Right renal cortex interstitium (tissue), 3 donors: ENCODE results near the gene NARF. TPM values are rescaled to one million over a fixed set of nuclear protein-coding genes. Genes with fewer than 3 reads are reported as not detected.
A peak's percentile ranks its signal among the peaks of the same experiment; 100 is the strongest.

Experiments used
- DNase-seq, 3 donors: peaks; one replicate each; pipeline ENCODE4 v3.0.0-alpha.2; 2013; ENCODE audit warnings: low read depth in 3 of 3, low spot score in 2 of 3
- polyA plus RNA-seq, 3 donors: library from polyadenylated mRNA; unstranded; fragments of 120-200 nt; gene quantifications; one replicate each; pipeline ENCODE4 v1.2.1, GENCODE V29; 2013; ENCODE audit not compliant: insufficient read length in 3 of 3

NARF gene
- polyA plus RNA-seq, 3 donors: 69.8 to 80.9 (median 79.2) TPM

DNA sequence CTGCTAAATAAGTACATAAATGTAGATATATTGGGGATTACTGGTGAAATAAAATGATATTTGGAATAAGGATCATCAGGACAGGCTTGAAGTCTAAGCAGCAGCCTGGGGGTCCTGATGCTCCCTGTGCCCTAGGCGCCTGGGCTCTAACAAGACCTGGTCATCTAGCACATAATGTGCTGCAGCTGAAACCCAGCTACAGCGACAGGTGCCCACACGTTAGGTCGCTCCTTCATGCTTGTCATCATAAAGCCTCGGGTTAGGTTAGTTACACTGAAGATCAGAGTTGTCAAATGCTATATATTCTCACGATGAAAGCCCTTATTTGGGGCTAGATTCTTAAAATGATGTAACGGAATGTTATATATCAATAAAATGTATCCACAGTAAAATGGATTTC is 11.5 kb downstream of the NARF start:
- DNase-seq: no peak

DNA sequence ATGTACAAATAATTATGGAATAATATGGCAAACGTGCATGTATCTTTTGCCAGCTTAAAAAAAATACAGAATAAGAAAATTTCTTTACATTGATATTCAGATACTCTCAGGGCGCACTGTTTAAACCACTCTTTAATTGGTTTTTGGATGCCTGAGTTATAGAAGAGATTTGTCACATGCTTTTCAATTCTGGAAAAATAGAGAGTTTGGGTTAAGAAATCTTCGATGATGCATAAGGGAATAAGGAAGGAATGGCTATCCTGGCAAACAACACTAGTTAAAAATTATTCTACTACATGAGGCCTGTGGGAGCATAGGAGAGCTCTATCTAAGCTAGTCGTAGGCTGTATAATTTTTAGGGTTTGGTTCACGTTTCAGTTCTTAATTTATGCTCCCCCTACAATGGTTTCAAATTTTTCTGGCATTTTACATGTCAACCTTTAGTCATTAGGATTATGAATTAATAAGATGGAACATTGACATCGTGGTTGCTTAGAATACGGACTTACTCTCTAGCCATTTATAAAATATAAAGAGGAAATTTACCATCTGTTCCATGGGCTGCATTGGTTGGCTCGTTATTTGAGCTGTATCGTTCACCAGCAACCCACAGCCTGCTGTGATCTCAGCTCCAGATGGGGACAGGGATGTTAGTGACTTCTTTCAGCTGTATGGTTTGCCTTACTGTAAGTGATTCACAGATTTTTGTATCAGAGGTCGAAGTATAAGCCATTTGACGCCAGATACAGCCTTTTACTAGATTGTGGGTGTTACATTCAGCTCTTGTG is 15.9 kb downstream of the NARF start:
- DNase-seq: no peak

DNA sequence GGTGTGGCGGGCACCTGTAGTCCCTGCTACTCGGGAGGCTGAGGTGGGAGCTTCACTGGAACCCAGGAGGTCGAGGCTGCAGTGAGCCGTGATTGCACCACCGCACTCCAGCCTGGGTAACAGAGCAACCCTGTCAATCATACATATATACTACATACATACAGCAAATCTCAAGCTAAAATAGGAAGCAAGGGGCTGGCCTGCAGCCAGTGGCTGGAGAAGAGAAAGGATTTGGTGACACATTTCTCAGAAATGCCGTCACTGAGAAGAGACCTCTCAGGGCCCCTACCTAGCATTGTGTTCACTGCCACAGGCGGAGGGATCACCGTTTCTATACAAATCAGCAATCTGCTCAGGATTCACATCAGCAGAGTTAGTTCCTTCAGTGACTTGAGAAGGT is 16.9 kb downstream of the NARF start:
- DNase-seq: no peak

DNA sequence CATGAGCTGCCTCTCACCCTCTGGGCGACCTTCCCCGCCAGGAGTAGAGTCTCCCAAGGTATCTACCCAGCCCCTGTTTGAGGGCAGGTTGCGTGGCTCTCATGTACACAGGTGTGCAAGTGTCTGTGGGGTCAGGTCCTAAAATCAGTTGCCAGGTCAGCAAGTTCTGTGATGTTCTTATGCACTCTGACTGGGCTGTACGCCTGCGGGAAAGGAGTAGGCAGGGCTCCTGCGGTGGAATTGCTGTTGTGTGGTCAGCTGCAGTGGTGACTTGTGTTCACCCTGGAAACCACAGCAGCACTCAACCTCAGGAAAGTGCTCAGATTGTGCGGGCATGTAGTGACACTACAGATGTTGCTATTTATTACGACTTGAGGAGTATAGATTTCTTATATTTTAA is 19.4 kb downstream of the NARF start:
- no peak for DNase-seq

DNA sequence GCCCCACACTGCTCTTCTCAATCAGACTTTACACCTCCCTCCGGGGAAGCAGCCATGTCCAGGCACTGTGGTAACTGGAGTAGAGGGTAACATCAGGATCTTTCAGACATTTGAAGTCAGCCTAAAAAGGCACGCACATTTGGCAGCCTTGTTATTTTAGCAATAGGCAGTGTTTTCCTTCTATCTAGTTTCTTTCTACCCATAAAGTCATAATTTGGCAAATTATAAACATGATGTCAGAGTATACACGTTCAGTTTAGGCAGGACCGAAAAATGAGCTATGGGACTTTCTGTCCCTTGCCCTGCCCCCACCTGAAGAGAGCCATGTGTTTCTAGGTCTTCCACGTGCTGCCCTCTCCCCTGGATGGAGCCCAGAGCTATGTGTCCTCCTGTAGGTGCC is 21.1 kb downstream of the NARF start:
- DNase-seq: no peak

DNA sequence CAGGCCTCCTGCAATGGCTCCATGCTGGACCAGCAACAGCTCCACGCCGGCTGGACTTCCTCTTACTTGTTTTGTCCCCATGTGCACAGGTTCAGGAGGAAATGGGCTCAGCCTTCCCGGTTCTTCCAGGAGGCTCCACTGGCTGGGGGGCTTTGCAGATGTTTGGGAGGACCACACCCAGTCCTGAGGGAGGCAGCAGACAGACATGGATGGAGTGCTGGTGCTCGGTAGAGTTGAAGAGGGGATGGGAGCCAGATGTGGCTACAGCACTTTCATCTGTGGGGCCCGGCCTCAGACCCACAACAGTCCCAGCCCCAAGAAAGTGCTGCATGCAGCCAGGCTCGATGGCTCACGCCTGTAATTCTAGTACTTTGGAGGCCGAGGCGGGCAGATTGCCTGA is 21.8 kb downstream of the NARF start:
- DNase-seq: no peak

DNA sequence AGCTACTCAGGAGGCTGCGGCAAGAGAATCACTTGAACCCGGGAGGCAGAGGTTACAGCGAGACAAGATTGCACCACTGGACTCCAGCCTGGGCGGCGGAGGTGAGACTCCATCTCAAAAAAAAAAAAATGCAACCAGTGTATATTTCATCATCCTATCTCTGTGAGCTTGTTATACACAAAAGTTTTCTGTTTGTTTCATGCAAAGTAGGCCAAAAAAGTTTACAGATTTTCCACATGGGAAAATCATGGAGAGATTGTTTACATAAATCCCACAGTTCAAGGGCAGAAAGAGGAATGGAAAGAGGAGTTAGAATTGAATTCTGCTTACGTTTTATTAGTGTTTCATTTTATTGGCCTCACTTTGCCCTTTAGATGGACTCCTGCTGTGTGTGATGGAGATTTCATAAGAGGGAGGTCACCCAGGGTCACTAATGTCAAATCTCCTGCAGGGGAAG is 24.7 kb downstream of the NARF start:
- DNase-seq: no peak

DNA sequence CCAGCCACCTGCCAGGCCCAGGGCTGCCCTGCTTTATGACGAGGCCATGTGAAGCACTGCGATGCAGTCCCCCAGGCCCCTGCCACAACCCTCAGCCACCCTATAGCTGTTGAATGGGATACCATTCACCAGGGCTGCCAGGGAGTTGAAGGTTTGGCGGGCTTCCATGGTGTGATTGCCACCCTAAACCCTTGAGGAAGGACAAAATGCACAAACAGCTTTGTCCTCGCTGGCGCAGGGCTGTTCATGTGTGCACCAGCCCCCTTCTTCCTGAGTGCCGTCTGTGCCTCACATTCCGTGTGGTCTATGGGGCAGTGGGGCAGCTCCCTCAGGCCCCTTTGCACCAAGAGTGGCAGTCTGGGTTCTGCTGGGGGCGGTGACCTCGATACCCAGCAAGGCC is 25.3 kb downstream of the NARF start:
- DNase-seq: no peak

DNA sequence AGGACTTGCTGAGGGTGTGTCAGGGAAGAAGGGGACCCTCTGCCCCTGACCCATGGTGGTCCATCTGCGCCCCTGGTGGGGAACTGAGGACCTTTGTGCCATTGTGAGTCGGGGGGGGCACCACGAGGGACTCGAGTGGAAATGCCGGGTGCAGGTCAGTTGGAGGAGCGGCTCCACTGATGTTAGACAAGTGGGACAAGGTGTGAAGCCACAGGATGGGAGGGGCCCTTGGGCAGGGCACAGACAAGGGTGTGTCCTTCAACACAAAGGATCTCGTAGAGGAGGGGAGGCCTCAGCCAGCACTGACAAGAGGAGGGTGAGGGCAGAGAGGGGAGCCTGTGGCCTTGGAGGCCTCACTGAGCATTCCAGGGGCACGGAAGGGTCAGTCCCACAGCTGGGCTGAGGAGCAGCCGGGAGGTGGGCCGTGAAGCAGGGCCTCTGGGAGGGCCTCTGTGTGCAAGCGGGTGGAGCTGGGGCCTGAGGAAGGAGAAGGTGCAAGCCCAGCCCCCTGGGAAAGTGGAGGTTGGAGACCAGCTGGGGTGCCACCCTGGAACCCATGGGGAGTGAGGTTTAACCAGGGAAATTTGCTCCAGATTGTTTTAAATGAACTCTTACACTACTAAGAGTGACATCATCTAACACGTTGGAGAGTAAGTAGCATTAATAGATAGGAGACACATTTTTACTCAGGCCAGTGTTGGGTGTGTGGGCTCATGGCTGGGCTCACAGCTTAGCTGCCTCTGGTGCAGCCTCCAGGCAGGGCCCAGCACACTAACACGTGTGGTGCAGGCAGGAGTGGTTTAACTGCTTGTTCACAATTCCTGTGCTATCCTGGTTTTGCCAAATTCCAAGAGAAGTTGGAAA is 27.9 kb downstream of the NARF start:
- DNase-seq: no peak

DNA sequence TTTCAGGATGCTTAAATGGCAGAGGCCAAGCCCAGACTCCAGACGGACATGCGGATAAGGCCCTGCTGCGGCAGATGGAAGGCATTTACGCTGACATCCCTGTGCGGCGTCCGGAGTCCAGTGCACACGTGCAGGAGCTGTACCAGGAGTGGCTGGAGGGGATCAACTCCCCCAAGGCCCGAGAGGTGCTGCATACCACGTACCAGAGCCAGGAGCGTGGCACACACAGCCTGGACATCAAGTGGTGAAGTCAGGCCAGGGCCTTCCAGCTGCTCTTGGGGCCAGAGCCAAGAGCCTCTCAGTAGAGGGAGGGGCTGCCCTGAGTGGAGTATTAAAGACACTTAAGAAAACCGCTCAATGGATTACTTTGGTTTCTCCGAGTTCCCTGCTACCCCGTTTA is 29.4 kb downstream of the NARF start:
- no peak for DNase-seq

DNA sequence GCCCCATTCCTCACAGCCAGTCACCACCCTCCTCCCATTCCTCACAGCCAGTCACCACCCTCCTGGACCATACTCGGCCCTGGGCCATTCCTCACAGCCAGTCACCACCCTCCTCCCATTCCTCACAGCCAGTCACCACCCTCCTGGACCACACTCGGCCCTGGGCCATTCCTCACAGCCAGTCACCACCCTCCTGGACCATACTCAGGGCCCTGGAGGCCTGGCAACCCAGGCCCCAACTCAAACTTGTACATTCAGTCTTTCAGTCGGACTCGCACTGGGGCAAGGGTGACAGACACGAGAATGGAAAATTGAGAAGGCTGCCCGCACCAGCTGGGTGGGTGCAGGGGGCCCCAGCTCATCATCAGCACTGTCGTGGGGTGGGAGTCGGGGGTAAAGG is 30.6 kb downstream of the NARF start:
- DNase-seq: no peak

DNA sequence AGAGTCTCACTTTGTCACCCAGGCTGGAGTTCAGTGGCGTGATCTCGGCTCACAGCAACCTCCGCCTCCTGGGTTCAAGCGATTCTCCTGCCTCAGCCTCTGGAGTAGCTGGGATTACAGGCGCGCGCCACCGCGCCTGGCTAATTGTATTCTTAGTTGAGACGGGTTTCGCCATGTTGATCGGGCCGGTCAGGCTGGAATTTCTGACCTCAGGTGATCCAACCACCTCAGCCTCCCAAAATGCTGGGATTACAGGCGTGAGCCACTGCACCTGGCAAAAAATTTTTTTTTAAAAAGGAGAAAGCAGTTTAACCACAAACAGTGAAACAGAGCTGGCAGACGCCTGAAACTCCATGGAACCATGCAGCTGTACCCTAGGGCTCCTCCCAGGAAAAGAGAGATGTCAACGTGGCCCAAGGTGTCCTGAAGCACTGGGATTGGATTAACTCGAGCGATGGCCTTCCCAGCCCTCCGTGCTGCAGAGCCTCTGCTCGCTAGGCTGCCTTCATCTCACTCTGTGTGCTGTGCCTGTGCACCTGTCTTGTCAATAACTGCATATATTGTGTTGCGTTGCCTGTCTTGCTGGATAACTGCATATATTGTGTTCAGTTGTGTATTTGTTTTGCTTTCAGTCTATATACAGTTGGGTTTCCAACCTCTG is 31.4 kb downstream of the NARF start:
- DNase-seq: no peak

DNA sequence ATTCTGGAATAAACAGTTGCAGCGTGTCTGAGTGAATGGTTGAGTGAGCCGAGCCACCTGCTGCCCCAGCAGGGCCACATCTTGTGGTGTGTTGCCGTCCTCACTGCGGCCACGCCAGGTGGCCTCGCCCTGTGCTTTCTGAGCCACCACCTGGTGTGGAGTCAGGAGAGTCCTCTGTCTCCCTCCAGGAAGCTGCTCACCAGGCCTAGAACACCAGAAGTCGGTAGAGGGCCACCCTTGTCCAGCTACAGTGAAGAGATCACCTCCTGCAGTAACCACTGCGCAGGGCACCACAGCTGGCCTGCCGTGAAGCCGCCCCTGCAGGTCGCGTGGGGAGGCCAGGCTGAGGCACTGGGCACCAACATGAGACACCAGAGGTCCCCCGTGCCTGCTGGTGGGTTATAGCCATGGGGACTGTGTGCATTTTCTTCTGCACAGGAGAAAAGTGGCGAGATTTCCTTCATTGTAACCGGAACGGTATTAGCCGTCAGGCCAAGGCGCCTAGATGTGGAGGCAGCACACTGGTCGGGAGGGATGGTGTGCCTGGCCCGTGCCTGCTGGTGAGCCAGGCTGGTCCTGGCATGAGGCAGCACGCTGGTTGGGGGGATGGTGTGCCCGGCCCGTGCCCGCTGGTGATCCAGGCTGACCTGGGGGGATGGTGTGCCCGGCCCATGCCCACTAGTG is 32.1 kb downstream of the NARF start:
- no peak for DNase-seq

DNA sequence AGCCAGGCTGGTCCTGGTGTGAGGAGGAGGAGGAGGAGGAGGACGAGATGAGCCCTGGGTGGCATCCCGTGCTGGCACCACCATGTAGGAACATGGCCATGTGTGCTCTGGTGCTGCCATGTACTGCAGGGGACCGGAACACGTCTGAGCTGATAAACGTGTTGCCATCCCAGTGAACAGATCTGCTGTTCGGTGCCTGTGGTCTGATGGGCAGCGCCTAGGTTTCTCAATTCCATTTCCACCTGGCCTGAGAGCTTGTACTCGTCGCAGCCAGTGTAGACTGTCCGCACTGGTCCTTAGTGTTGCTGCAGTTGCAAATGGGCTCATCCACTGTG is 32.6 kb downstream of the NARF start:
- DNase-seq: no peak

DNA sequence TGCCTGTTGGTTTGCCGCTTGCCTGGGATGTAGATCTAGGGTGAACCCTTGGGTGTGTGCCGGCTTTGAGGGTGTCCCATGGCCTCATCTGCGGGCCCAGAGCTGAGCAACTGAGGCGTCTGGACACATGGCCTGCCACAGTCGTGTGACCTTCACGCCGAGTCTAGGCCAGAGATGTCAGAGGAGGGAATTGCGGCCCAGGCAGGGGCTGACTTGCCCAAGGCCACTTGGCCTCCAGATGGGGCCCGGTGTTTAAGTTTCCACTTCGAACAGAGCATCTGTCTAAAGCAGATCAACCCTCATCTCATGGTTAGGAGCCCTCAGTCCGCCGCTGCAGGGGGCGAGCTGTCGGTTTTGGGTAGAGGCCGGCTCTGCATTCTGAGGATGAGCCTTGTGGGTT is 33.0 kb downstream of the NARF start:
- DNase-seq: no peak

DNA sequence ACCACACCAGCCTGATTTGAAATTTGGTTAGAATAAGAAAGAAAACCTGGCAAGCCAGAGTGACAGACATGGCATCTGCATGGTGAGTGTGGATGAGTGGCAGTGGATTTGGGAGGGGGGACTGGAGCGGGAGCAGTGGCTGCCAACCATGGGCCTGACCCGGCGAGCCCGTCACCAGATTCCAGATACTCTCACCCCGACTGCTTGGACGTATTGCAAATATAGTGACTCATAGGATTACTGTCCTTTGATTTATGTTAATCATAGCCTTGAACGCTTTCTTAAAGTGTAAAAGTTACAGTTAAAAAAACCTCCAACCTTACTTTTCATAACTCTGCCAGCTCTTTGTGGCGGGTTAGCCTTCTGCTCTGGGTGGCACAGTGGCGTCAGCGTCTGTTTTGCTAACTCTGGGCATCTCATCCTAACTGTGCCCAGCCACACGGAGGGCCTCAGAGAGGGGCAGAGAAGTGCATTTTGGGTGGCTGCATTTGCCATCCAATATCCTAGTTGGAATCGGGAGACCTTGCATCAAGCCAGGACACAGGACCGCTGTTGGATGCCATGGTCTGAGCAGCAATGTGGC is 34.2 kb downstream of the NARF start:
- no peak for DNase-seq

DNA sequence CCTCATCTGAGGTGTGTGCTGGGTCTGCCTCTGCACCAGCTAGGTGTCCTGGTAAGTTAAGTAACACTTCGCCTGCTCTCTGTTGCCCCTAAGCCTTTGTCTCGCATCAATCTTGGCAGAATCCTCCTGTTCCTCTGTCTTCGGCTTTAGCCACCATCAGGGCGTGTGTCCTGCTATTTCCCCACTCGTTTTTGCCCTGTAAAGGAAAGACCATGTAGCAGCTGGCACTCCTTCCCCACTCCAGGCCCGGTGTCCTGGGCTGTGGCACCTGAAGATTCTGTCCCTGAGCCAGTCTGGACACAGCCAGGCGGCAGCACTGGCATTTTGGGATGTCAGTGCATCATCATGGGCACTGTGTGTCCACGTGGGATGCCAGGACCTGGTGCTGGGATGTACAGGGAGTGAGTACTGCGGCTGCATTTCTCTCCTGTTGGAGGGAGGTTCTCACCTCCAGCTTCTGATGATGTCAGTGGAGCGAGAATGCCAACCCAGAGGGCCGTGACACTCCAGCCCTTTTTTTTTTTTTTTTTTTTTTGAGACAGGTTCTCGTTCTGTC is 34.8 kb downstream of the NARF start:
- DNase-seq: no peak

DNA sequence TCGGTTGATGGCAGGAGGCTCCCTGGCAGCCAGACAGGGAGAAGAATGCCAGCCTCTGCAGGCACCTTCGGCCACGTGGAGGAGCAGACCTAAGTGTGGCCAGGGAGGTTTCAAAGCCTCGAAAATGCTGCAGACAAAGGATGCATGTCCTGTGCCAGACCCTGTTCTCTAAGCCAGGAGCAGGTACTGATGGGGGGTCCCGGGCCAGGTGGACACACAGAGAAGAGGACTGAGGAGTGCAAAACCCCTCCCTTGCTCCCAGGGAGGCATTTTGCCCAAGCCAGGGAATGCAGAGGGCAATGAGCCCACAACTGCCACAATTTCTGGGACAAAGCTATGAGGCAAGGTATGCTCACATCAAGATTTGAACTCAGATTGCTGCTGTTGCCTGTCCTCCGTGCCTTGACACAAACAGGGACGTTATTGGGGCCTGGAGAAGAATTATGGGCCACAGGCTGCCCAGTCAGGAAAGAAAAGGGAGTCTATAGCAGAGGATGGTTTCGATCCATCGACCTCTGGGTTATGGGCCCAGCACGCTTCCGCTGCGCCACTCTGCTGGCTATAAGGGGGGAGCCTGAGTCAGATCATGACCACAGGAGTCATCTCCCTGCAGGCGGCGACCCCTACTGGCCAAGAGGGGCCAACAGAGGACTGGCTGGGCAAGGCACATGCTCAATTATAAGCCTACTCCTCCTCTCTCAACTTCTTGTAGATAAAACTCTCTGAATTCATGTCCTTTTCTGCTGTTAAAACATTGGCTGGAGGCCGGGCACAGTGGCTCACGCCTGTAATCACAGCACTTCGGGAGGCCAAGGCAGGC is 35.9 kb downstream of the NARF start:
- DNase-seq: peak; percentile 53 to 86 (median 60)

DNA sequence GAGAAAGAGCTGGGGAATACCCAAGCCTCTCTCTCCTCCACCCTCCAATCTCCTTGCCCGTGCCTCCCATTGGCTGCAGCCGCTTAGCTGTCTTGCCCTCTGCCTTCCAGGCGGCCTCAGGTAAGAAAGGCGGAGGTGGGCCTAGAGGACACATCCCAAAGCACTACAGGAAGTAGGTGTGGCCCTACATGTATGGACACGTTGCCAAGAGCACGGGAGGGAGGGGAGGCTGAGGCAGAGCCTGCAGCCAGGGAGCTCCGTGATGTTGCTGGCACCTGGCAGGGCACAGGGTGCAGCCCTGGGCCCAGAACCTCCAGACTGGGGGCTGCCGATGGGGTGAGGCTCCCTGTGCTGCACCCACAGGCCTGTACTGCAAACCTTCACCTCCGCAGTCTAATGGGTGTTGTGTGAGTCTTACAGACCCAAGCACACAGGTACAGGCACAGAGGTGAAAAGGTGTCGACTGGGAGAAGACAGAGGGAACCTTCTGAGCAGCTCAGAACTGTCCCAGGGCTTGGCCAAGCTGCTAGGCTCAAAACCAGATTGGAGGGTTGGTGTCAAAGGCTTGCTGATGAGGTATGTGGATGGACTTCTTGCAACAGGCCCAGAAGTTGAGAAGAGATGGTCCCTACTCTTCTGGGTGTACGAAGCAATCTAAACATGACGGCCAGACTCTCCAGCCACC is 37.4 kb downstream of the NARF start:
- DNase-seq: no peak
